Fibroblast of villous mesenchyme (primary cell): Measurements from ENCODE around the gene FERMT2. TPM values are rescaled to one million over a fixed set of nuclear protein-coding genes. Genes with fewer than 3 reads are reported as not detected.
A peak's percentile ranks its signal among the peaks of the same experiment; 100 is the strongest.

Experiments
- DNase-seq: peaks from one replicate; pipeline ENCODE4 v3.0.0-alpha.2; 2010; ENCODE audit warnings: low read depth
- H3K4me3 ChIP-seq: 2 replicates; pipeline ENCODE4 v1.5.1; 2011; ENCODE audit warnings: low read depth, mild to moderate bottlenecking, low read length
- total RNA-seq: library from RNA; depleted of rRNA; stranded (reverse); fragments of >200 nt; gene quantifications from 2 replicates; pipeline ENCODE4 v1.2.3, GENCODE V29; 2012
- TF ChIP-seq, protein P1 (sequence below): IDR thresholded peaks from 2 replicates; pipeline ENCODE4 v1.5.1; 2012; ENCODE audit warnings: low read depth, mild to moderate bottlenecking, low read length; ENCODE audit not compliant: insufficient read depth

The FERMT2 gene
- total RNA-seq, 1 donor, result 320 TPM

DNA sequence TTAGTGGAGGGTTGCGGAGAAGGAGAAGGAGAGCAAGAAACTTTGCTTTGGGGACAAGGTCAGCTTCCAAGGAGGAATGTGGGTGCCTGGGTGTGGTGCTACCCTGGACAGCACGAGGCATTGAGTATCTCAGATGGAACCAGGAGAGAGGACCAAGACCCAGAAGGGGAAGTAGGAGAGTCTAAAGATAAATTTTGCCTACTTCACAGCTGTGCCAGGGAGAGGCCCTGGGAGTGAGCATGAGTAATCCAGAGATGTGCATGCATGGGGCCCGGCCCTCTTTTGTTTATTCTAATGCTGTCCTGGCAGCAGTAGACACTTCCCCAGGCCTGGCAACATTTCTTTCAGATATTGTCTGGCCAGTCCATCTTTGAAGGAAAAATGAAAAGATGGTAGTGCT is 110.0 kb downstream of the FERMT2 start:
- H3K4me3 ChIP-seq, result no peak overlapping the region
- TF ChIP-seq, protein P1, sequence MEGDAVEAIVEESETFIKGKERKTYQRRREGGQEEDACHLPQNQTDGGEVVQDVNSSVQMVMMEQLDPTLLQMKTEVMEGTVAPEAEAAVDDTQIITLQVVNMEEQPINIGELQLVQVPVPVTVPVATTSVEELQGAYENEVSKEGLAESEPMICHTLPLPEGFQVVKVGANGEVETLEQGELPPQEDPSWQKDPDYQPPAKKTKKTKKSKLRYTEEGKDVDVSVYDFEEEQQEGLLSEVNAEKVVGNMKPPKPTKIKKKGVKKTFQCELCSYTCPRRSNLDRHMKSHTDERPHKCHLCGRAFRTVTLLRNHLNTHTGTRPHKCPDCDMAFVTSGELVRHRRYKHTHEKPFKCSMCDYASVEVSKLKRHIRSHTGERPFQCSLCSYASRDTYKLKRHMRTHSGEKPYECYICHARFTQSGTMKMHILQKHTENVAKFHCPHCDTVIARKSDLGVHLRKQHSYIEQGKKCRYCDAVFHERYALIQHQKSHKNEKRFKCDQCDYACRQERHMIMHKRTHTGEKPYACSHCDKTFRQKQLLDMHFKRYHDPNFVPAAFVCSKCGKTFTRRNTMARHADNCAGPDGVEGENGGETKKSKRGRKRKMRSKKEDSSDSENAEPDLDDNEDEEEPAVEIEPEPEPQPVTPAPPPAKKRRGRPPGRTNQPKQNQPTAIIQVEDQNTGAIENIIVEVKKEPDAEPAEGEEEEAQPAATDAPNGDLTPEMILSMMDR, result no peak
- peak; percentile 52 for DNase-seq

GRCh38 chr14:52837451-52837850 is 113.4 kb downstream of the FERMT2 start:
- H3K4me3 ChIP-seq, result no peak overlapping the region
- DNase-seq, result no peak
- TF ChIP-seq, protein P1, result no peak

DNA sequence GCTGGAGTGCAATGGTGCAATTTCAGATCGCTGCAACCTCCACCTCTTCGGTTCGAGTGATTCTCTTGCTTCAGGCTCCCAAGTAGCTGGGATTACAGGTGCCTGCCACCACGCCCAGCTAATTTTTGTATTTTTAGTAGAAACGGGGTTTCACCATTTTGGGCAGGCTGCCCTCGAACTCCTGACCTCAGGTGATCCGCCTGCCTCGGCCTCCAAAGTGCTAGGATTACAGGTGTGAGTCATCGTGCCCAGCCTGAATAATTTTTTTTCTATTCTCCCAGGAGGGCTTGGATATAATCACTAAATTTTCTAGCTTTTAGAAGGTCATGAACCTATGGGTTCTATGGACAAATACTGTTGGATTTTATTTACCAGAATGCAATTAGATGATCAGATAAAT is 114.8 kb downstream of the FERMT2 start:
- DNase-seq, result no peak
- H3K4me3 ChIP-seq, result no peak overlapping the region
- TF ChIP-seq, protein P1, result no peak

GRCh38 chr14:52835122-52835903 is 115.5 kb downstream of the FERMT2 start:
- H3K4me3 ChIP-seq, result no peak overlapping the region
- DNase-seq, result peak; percentile 78
- TF ChIP-seq, protein P1, result no peak

DNA sequence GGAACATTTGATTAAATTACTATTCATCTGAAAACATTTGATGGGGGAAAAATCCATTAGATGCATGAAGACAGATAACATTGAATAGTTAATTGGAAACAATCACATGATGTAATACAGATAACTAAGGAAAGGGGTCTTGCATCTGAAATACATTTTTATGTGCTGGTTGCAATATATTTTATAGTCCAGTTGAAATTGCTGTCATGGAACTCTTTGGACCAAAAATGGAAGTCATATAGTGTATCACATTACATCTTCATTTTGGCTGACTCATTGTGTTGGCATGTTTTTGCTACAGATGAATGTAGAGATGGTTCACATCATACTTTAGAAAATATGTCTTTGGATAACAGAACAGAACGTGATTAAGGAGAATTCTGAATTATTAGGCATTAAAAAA is 116.4 kb downstream of the FERMT2 start:
- peak; percentile 73 for DNase-seq
- TF ChIP-seq, protein P1, result no peak
- no peak overlapping the region for H3K4me3 ChIP-seq

DNA sequence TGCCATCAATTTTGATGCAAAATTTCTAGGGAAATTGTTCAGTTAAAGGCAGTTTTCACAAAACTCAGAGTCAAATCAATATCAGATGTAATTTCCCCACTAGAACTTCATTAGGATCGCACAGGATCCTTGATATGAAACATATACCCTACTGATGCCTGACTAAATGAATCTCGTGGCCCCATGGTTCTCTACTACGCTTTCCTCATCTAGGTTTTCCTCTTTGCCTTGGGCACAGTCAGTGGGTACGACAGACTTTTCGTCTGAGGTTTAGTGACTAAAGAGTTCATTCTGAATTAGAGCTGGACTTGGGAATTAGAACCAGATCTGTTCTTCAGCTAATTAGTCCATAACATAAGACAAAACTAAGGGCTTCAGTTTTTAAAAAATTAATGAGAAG is 117.0 kb downstream of the FERMT2 start:
- no peak for DNase-seq
- no peak overlapping the region for H3K4me3 ChIP-seq
- TF ChIP-seq, protein P1, result no peak

DNA sequence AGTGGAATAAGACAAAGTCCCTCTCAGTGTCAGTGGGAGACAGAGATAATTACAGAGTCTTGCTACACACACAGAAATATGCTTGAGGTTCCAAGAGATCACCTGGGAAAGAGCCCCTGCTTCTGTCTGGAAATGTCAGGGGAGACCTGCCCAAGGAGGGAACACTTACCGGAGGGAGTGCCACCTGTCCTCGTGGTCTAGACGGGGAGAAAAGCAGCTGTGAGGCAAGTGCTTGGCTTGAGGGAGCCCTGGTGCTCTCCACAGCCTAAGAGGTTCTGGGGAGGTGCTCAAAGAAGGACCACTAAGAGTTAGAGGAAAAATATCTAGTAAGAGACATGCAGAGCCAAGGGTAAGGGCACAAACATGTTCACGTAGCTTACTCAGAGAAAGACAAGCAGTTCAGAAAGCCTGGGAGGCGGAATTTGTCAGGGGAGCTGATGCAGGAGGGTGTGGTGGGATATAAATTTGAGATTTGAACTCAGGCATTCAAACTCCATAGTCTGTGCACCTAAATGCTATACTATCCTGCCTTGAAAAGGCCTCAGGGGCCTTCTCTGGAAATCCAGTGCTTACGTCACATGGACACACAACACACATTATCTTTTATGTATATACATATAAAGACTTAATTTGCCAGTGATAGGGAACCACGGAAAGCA is 121.2 kb downstream of the FERMT2 start:
- H3K4me3 ChIP-seq, result no peak overlapping the region
- TF ChIP-seq, protein P1, result no peak
- no peak for DNase-seq
